Fibroblast of lung (primary cell): Measurements from ENCODE around the gene FHIT.

Source experiments
- CTCF ChIP-seq, 2 donors: IDR thresholded peaks in 1 of 2; conservative IDR thresholded peaks in 1 of 2; 1 replicate in 1 of 2; 2 replicates in 1 of 2; pipeline ENCODE4 v1.5.1; 2011 to 2012; ENCODE audit warnings: low read length in 2 of 2, control low read depth in 1 of 2, inconsistent platforms in 1 of 2, low read depth in 1 of 2, mild to moderate bottlenecking in 1 of 2
- EZH2 ChIP-seq: IDR thresholded peaks from 2 replicates; pipeline ENCODE4 v1.5.1; 2012; ENCODE audit warnings: low read length, control low read depth, mild to moderate bottlenecking; ENCODE audit errors: missing control alignments

- TF ChIP-seq CTCF (conservative IDR thresholded peaks at IDR 0.05 in 1 of 2, IDR thresholded peaks at IDR 0.05 in 1 of 2; ENCODE audit: low read depth in 1 of 2, low read length in 2 of 2) (no peak), EZH2 (no peak)
Measured at GRCh38 chr3:61015408-61015807, 235.8 kb downstream of the FHIT start.
